ENCODE data around the gene SSX7.

GRCh38 chrX:52608961-52609360 lies 45.7 kb downstream of the SSX7 start:
- no peak for TF ChIP-seq NFE2L2 (IDR thresholded peaks at IDR 0.05; ENCODE audit: low read depth, low read length)
- no peak for TF ChIP-seq CTCF (conservative IDR thresholded peaks at IDR 0.05; ENCODE audit: low read depth, low read length)
- no peak for TF ChIP-seq ELK1 (IDR thresholded peaks at IDR 0.05; ENCODE audit: borderline replicate concordance, low read depth, low read length)
- no peak for TF ChIP-seq POLR2A (IDR thresholded peaks at IDR 0.05; ENCODE audit: low read depth, low read length)
- no peak for TF ChIP-seq RAD21 (IDR thresholded peaks at IDR 0.05; ENCODE audit: low read length)
- TF ChIP-seq MAZ (IDR thresholded peaks at IDR 0.05; ENCODE audit: borderline replicate concordance, low read depth, low read length), result no peak

Measured in IMR-90 (cell line).